HepG2 (cell line): Measurements from ENCODE around the gene DHRS12. TPM values are rescaled to one million over a fixed set of nuclear protein-coding genes. Genes with fewer than 3 reads are reported as not detected.

Experiments
- ATAC-seq: fragments of 200-7000 bp; cut with Tn5 transposase; 3 replicates; pipeline ENCODE4 v1.9.1; 2020; ENCODE audit warnings: mild to moderate bottlenecking, moderate library complexity
- BruUV-seq: library from RNA; stranded (reverse); fragments of 400-500 nt; replicated peaks from 2 replicates; lab custom pipeline; 2021; lab: Mats Ljungman, UMichigan
- CTCF ChIA-PET: fragments of 300-600 bp; formaldehyde crosslinking; extraction: SDS; loops from one replicate; lab custom pipeline; 2021; ENCODE audit warnings: low total read pairs, inconsistent platforms, low intra/inter-chr PET ratio; lab: Yijun Ruan, JAX
- POLR2A ChIA-PET: fragments of 350-600 bp; sonication (Branson Sonifier 250); formaldehyde crosslinking; loops from one replicate; lab custom pipeline; 2020; ENCODE audit warnings: antibody characterized with exemption, inconsistent platforms; lab: Yijun Ruan, JAX
- DNase-seq: peaks from one replicate; pipeline ENCODE4 v3.0.0-alpha.2; 2015; ENCODE audit warnings: low spot score
- FAIRE-seq: peaks from 3 replicates; lab custom pipeline; 2011; peaks lifted over from hg19 to GRCh38; lab: Jason Lieb, UNC
- H2AFZ ChIP-seq: one replicate; pipeline ENCODE4 v1.6.1; 2011; ENCODE audit warnings: low read length, inconsistent platforms
- H3K27ac ChIP-seq: fragments of 300-600 bp; 3 replicates; pipeline ENCODE4 v1.8.0; 2011; ENCODE audit warnings: mixed run types, mild to moderate bottlenecking, mixed read lengths, low read length, inconsistent platforms; ENCODE audit not compliant: insufficient read depth; ENCODE audit errors: extremely low read length
- H3K27me3 ChIP-seq, 2 experiments: fragments of 200-600 bp in 1 of 2; 2 replicates in 1 of 2; 3 replicates in 1 of 2; pipeline versions ENCODE4 v1.6.0 to v1.8.0; 2011; ENCODE audit warnings: low read length in 2 of 2, mild to moderate bottlenecking in 2 of 2, moderate library complexity in 2 of 2, inconsistent platforms in 1 of 2; ENCODE audit not compliant: insufficient read depth in 2 of 2, control insufficient read depth in 1 of 2
- H3K36me3 ChIP-seq, 2 experiments: fragments of 200-600 bp in 1 of 2; replicated peaks in 1 of 2; 2 replicates in 1 of 2; 3 replicates in 1 of 2; pipeline versions ENCODE4 v1.5.1 to v1.8.0; 2011; ENCODE audit warnings: low read length in 2 of 2, inconsistent platforms in 1 of 2; ENCODE audit not compliant: insufficient read depth in 2 of 2, control insufficient read depth in 1 of 2
- H3K4me1 ChIP-seq: 2 replicates; pipeline ENCODE4 v1.5.1; 2012; ENCODE audit warnings: low read length, inconsistent platforms; ENCODE audit not compliant: insufficient read depth
- H3K4me2 ChIP-seq: 2 replicates; pipeline ENCODE4 v1.6.0; 2011; ENCODE audit warnings: low read depth, low read length, inconsistent platforms
- H3K4me3 ChIP-seq, 3 experiments: fragments of 200-600 bp in 1 of 3; sonication (generic), shearing (Covaris generic) in 1 of 3; replicated peaks in 1 of 3; 2 replicates each; pipeline ENCODE4 v1.5.1; 2011 to 2016; ENCODE audit warnings: low read length in 3 of 3, inconsistent platforms in 2 of 3, low read depth in 2 of 3, mild to moderate bottlenecking in 2 of 3, control low read depth in 1 of 3, mixed read lengths in 1 of 3; ENCODE audit not compliant: insufficient read depth in 1 of 3
- H3K79me2 ChIP-seq: one replicate; pipeline ENCODE4 v1.6.1; 2011; ENCODE audit warnings: low read length, inconsistent platforms; ENCODE audit not compliant: insufficient read depth
- H3K9ac ChIP-seq: 2 replicates; pipeline ENCODE4 v1.6.0; 2011; ENCODE audit warnings: mild to moderate bottlenecking, low read depth, low read length, inconsistent platforms; ENCODE audit not compliant: insufficient read depth
- H3K9me3 ChIP-seq: 2 replicates; pipeline ENCODE4 v1.5.1; 2012; ENCODE audit warnings: mild to moderate bottlenecking, low read length
- H4K20me1 ChIP-seq: 2 replicates; pipeline ENCODE4 v1.6.0; 2011; ENCODE audit warnings: inconsistent platforms, mild to moderate bottlenecking, low read length, moderate library complexity; ENCODE audit not compliant: insufficient read depth
- DPF2 ChIP-seq: sonication (generic); formaldehyde crosslinking; IDR thresholded peaks from 2 replicates; pipeline ENCODE4 v1.4.0; 2020; ENCODE audit warnings: mild to moderate bottlenecking, low read depth, missing genetic modification reagents, borderline replicate concordance
- EP300 ChIP-seq, 3 experiments: sonication (generic) in 1 of 3; formaldehyde crosslinking in 1 of 3; IDR thresholded peaks; 2 replicates each; pipeline versions ENCODE4 v1.5.1 to v1.6.1; 2011 to 2020; ENCODE audit warnings: low read depth in 2 of 3, low read length in 2 of 3, borderline replicate concordance in 1 of 3, improper control_type of control experiment in 1 of 3, mild to moderate bottlenecking in 1 of 3, missing genetic modification reagents in 1 of 3, moderate library complexity in 1 of 3
- POLR2G ChIP-seq: fragments of 200-400 bp; formaldehyde crosslinking; IDR thresholded peaks from 2 replicates; pipeline ENCODE4 v1.6.1; 2018; ENCODE audit warnings: mild to moderate bottlenecking, low read depth, low read length, moderate library complexity
- TAF1 ChIP-seq: sonication (generic); formaldehyde crosslinking; IDR thresholded peaks from 2 replicates; pipeline ENCODE4 v1.4.0; 2020; ENCODE audit warnings: missing genetic modification reagents
- TRIM24 ChIP-seq: sonication (generic); formaldehyde crosslinking; IDR thresholded peaks from 2 replicates; pipeline ENCODE4 v1.8.0; 2022; ENCODE audit warnings: mild to moderate bottlenecking, missing genetic modification reagents
- ZKSCAN5 ChIP-seq: sonication (generic); formaldehyde crosslinking; IDR thresholded peaks from 2 replicates; pipeline ENCODE4 v1.5.1; 2020; ENCODE audit warnings: mild to moderate bottlenecking, missing genetic modification reagents
- ZNF12 ChIP-seq: sonication (generic); formaldehyde crosslinking; IDR thresholded peaks from 2 replicates; pipeline ENCODE4 v1.5.0; 2020; ENCODE audit warnings: missing genetic modification reagents
- ZNF180 ChIP-seq: sonication (generic); formaldehyde crosslinking; IDR thresholded peaks from 2 replicates; pipeline ENCODE4 v1.4.0; 2020; ENCODE audit warnings: low read depth, missing genetic modification reagents, borderline replicate concordance
- WGBS: methylation state at CpG from one replicate; pipeline ENCODE4 v1.1.6; 2017; ENCODE audit warnings: low lambda C conversion rate; 5-methylcytosine and 5-hydroxymethylcytosine counted together
- in situ Hi-C: cut with HindIII; loops from 2 replicates; pipeline ENCODE4 v1.10.0; 2017; ENCODE audit warnings: low pct_unique_long_range_greater_than_20kb; ENCODE audit not compliant: extremely low pct_ligation_motif_present
- intact Hi-C: fragments of 100-400 bp; cut with micrococcal nuclease; formaldehyde crosslinking; loops from one replicate; pipeline ENCODE4 v1.10.0; 2022; ENCODE audit not compliant: unreplicated experiment
- polyA plus RNA-seq, 8 experiments: library from polyadenylated mRNA; depleted of rRNA in 3 of 8; stranded (reverse) in 7 of 8; unstranded in 1 of 8; fragments of >200 nt; fragmentation: Illumina TruSeq in 4 of 8; extraction: Trizol in 4 of 8; gene quantifications; 2 replicates each; pipeline versions ENCODE4 v1.2.1 to v1.2.3, GENCODE V29; 2011 to 2016; ENCODE audit warnings: low read depth in 4 of 8, missing spikeins in 1 of 8, mixed read lengths in 1 of 8; ENCODE audit not compliant: insufficient read depth in 1 of 8
- total RNA-seq, 5 experiments: library from RNA; depleted of rRNA; stranded (reverse); fragments of >200 nt; fragmentation: Illumina TruSeq; extraction: Trizol; gene quantifications; 2 replicates each; pipeline ENCODE4 v1.2.3, GENCODE V29; 2016; ENCODE audit warnings: low read depth in 1 of 5

The DHRS12 gene
- total and polyA plus RNA-seq, 2 of the 13 experiments (the other 11 are each of a cell fraction or from before 2014, with no cell fraction given): 7.2 to 8.4 TPM

DNA sequence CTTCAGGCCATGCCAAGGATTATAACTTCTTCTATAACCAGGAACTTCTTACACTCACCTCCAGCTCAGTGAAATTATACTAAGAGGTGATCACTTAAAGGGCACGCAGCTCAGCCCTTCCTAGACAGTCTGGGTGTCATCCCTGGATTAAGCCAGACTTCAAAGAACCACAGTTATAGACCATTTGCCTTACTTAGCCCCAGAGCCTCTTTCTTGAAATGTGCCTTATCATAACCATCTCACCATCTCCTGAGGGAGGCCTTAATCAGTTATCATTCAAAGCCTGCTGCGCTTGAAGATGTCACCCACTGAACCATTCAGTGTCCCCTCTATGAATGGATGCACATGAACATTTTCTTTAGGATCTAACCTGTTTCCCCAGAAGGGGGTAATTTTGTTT is 10.1 kb upstream of the DHRS12 start:
- no peak for FAIRE-seq
- H4K20me1 ChIP-seq: no peaks in the 10 kb centered on the region
- no peak for DNase-seq
- TF ChIP-seq TRIM24: no peak
- TF ChIP-seq ZNF12 (CRISPR knock-in tag): no peak
- no peak for TF ChIP-seq POLR2G
- TF ChIP-seq EP300 (IDR thresholded peaks at IDR 0.05; ENCODE audit: low read depth in 2 of 2, low read length in 2 of 2): no peak
- TF ChIP-seq EP300 (CRISPR knock-in tag; IDR thresholded peaks at IDR 0.05; ENCODE audit: borderline replicate concordance): no peak
- no peak for TF ChIP-seq ZKSCAN5
- TF ChIP-seq DPF2: no peak
- TF ChIP-seq ZNF180 (CRISPR knock-in tag): no peak
- no TSS peak for BruUV-seq
- in situ Hi-C loops (loop anchor here (10.0 kb wide), 1 partner anchor 311 kb away; the partner anchor contains the start of gene NEK5), intact Hi-C loops (no loop called here)
- ChIA-PET POLR2A (interaction anchor here (2.3 kb wide), 1 partner anchor 361 kb away, joined by 10 read pairs; the partner anchor contains the start of gene INTS6), CTCF (interaction anchor here (1.6 kb wide), 1 partner anchor 36 kb away, joined by 8 read pairs; no protein-coding TSS in a partner anchor)
- no peak overlapping the region for H3K4me2 ChIP-seq
- peaks cover 14% of the 10 kb centered on the region for H3K4me1 ChIP-seq
- H3K9ac ChIP-seq: no peak overlapping the region
- H3K27ac ChIP-seq: no peak overlapping the region
- no peak overlapping the region for H3K4me3 ChIP-seq
- no peaks in the 10 kb centered on the region for H3K36me3 ChIP-seq
- no peaks in the 10 kb centered on the region for H3K27me3 ChIP-seq
- WGBS: 96% methylated on average over 2 of the region's 2 CpGs
- H2AFZ ChIP-seq: no peak overlapping the region
- no peak for ATAC-seq
- H3K79me2 ChIP-seq: no peaks in the 10 kb centered on the region
- no peaks in the 10 kb centered on the region for H3K9me3 ChIP-seq

DNA sequence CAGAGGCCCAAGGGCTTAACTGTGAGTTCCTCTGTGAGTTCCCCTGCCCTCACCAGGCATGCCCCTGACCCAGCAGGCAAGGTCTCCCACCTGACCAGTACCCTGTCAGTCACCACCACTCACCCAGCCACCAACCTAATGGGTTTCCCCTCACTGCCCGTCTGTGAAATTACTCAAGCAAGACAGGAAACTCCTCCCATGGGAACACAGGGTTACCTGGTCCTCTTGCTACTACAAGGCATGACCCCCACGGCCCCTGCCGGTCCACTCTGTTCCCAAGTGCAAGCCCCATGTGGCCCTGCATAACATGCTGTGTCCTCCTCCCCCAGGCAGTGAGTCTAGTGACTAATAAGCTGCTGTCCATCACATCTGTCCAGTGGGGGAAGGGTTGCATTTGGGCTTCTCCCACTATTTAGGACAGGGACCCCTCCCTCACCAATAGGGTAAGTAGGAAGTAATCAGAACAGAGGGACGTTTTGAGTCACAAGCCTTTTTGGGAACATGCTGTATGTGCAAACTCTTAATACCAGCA is 8.0 kb upstream of the DHRS12 start:
- Histone ChIP-seq H3K9me3 (no peaks in the 10 kb centered on the region), H3K27me3 (no peaks in the 10 kb centered on the region), H3K79me2 (no peaks in the 10 kb centered on the region), H3K4me2 (no peak overlapping the region), H3K36me3 (no peaks in the 10 kb centered on the region), H2AFZ (no peak overlapping the region), H3K4me3 (no peak overlapping the region), H4K20me1 (no peaks in the 10 kb centered on the region), H3K9ac (no peak overlapping the region), H3K27ac (no peak overlapping the region), H3K4me1 (peaks cover 14% of the 10 kb centered on the region)
- FAIRE-seq (no peak), DNase-seq (no peak), ATAC-seq (no peak)
- ChIA-PET POLR2A (no interaction called here), CTCF (no interaction called here)
- WGBS: 59% methylated on average over 3 of the region's 4 CpGs
- intact Hi-C loops: no loop called here
- no TSS peak for BruUV-seq
- in situ Hi-C loops: loop anchor here (10.0 kb wide), 1 partner anchor 313 kb away; the partner anchor contains the start of gene NEK5
- no peak for TF ChIP-seq TAF1 (CRISPR knock-in tag)
